Lower leg skin (tissue), 4 donors: Measurements from ENCODE around the gene RSPH1. TPM values are rescaled to one million over a fixed set of nuclear protein-coding genes. Genes with fewer than 3 reads are reported as not detected.

Experiments
- DNase-seq, 2 donors: peaks; one replicate each; pipeline ENCODE4 v3.0.0-alpha.2; 2019; ENCODE audit warnings: low spot score in 2 of 2
- H3K4me3 ChIP-seq: fragments of 200-600 bp; sonication (generic); 2 replicates; pipeline ENCODE4 v1.5.1; 2017; ENCODE audit warnings: mild to moderate bottlenecking, low read depth; ENCODE audit not compliant: poor library complexity, severe bottlenecking
- POLR2A ChIP-seq, 2 donors: fragments of 450-650 bp; IDR thresholded peaks; one replicate each; pipeline ENCODE4 v1.6.1; 2016 to 2017; ENCODE audit warnings: antibody characterized with exemption in 2 of 2, mild to moderate bottlenecking in 1 of 2, moderate library complexity in 1 of 2
- WGBS, 2 donors: methylation state at CpG; one replicate each; pipeline ENCODE4 v1.1.5; 2018; 5-methylcytosine and 5-hydroxymethylcytosine counted together
- intact Hi-C: fragments of 100-400 bp; cut with DNase I; formaldehyde crosslinking; loops from one replicate; pipeline ENCODE4 v1.15.0; 2023; ENCODE audit warnings: low total_unique reads
- total RNA-seq, 4 donors: library from RNA; depleted of rRNA; stranded (reverse); fragments of >200 nt; gene quantifications; one replicate each; pipeline ENCODE4 v1.1.0, GENCODE V29; 2016
- TF ChIP-seq, protein P1 (sequence below), 3 donors: fragments of 450-650 bp; IDR thresholded peaks; one replicate each; pipeline ENCODE4 v1.5.1; 2016; ENCODE audit warnings: antibody characterized with exemption in 3 of 3, mild to moderate bottlenecking in 3 of 3, moderate library complexity in 2 of 3

RSPH1 gene
- total RNA-seq, 4 donors from 2014 or later = 0.34 to 3.7 (median 2.1) TPM

DNA sequence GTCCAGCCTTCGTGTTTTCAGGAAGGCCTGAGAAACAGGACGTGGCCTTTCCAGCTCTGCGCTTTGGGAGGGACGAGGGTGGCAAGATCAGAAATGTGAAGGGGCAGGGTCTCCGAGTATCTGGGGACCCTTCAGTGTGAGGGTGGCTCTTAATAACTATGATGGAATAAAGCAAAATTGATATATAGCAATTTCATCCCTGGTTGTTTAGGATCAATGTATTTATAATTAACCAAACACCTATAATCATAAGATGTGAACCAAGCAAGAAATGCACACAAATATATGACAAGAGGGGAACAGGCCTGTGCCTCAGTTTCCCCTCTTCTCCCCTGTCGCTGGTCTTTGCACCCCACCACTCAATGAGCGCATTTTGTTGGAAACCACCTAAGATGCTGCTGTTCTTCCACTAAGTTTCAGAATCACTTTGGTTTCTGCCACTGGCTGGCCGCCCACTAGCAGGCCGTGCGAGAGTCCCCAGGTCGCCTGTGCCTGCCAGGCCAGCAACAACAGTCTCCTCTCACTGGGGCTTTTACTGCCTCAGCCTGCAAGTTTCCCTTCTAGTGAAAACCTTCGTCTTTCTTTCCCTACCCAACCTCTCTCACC is 55.7 kb downstream of the RSPH1 start:
- DNase-seq = no peak
- intact Hi-C loops = loop anchor here (10.0 kb wide), 1 partner anchor 125 kb away; the partner anchor contains the start of gene TFF3
- 85 to 86% methylated on average over 12 of the region's 12 CpGs for WGBS, 2 donors
- TF ChIP-seq, protein P1, sequence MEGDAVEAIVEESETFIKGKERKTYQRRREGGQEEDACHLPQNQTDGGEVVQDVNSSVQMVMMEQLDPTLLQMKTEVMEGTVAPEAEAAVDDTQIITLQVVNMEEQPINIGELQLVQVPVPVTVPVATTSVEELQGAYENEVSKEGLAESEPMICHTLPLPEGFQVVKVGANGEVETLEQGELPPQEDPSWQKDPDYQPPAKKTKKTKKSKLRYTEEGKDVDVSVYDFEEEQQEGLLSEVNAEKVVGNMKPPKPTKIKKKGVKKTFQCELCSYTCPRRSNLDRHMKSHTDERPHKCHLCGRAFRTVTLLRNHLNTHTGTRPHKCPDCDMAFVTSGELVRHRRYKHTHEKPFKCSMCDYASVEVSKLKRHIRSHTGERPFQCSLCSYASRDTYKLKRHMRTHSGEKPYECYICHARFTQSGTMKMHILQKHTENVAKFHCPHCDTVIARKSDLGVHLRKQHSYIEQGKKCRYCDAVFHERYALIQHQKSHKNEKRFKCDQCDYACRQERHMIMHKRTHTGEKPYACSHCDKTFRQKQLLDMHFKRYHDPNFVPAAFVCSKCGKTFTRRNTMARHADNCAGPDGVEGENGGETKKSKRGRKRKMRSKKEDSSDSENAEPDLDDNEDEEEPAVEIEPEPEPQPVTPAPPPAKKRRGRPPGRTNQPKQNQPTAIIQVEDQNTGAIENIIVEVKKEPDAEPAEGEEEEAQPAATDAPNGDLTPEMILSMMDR (IDR thresholded peaks at IDR 0.05) = no peak
- no peak for TF ChIP-seq POLR2A (IDR thresholded peaks at IDR 0.05)
- no peak overlapping the region for H3K4me3 ChIP-seq

DNA sequence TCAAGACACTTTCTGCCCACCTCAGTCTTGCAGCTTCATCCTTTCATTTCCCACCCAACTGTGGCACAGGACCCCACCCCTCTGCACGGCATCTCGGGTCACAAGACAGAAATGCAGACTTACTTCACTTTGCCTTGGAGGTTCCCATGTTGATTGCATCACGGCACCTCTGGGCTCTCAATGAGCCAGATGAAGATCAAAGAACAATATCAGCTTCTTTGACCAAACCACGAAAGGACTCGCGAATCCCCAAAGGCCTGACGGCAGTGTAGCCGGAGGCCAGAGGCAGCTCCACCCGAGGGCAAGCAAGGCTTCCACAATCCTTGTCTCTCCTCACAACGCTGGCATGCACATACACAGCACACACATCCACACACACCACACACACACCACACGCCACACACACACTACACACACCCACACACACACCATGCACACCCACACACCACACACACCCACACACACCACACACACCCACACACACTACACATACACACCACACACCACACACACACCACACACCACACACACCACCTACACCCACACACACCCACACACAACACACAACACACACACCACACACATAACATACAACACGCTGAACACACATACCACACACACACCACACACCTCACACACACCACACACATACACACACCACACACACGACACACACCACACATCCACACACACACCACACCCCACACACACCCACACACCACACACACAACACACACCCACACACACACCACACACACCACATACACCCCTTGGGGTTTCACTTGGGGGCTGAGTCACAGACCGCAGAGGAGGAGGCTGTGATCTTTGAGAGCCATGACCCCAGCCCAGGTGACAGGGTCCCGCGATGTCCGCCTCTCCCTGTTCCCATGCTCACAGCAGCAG is 56.5 kb downstream of the RSPH1 start:
- H3K4me3 ChIP-seq = no peak overlapping the region
- WGBS, 2 donors = 67 to 70% methylated on average over 17 of the region's 17 CpGs
- no peak for DNase-seq
- TF ChIP-seq, protein P1 (IDR thresholded peaks at IDR 0.05) = no peak
- TF ChIP-seq POLR2A (IDR thresholded peaks at IDR 0.05) = no peak
- intact Hi-C loops = loop anchor here (10.0 kb wide), 1 partner anchor 125 kb away; the partner anchor contains the start of gene TFF3

DNA sequence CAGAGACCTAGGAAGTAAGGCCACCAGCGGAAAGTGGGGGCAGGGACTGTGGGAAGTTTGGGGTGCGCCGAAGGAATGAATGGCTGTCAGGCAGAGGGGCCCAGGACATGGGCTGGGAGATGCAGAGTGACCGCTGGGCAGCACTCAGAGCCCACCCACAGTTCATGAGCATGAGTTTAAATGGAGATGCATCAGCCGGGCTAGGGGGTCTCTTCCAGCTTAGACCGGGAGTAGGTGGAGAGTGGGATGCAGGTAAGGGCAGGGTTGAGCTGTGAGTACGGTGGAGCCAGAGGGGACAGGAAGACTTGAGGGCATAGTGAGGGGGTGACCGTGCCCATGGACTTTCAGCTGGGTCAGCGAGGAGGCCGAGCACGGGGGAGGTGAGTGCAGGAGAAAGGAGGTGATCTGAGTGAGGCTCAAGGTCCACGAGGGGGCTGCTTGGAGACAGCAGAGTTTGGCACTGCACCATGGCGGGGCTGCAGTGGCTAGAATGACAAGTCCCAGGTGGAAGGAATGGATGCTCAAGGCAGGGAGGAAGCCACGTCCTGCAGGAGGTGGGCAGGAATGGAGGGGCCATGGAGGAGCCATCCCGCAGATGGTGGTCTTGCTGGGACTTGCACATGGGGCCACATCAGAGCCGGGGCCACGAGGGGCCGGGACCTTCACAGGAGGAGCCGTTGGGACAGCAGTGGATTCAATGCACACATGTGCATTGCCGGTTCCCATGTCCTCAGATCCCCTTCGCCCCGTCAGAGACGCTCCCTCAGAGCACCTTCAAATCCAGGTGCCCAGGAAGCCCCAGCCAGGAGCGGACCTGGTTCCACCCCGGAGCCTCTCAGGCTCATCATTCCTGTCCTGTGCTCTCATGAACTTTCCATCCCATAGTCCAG is 57.5 kb downstream of the RSPH1 start:
- 81 to 87% methylated on average over 24 to 25 of the region's 25 CpGs for WGBS, 2 donors
- H3K4me3 ChIP-seq = no peak overlapping the region
- TF ChIP-seq, protein P1 (IDR thresholded peaks at IDR 0.05) = no peak
- TF ChIP-seq POLR2A (IDR thresholded peaks at IDR 0.05) = no peak
- no peak for DNase-seq
- intact Hi-C loops = no loop called here

DNA sequence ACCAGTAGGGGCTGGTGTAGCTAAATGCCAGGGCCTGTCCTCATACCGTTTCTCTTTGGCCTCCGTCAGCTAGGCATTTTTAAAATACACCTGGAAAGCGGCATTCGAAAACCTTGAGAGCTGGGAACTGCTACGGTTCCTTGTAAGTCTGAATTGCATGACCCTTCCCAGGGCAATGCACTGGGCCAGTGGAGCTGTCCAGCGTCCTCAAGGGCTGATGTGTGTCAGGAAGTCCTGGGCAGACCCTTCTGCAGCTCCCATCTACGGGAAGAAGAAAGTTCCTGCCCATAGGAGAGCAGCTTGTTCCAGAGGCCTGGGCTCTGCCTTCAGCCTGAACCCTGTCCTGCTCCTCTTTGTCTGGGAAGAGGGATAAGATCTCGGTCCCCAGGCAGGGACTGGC is 58.2 kb downstream of the RSPH1 start:
- DNase-seq = no peak
- no peak for TF ChIP-seq POLR2A (IDR thresholded peaks at IDR 0.05)
- TF ChIP-seq, protein P1 (IDR thresholded peaks at IDR 0.05) = no peak
- 33 to 46% methylated on average over 3 to 8 of the region's 8 CpGs for WGBS, 2 donors
- no peak overlapping the region for H3K4me3 ChIP-seq
- intact Hi-C loops = no loop called here

DNA sequence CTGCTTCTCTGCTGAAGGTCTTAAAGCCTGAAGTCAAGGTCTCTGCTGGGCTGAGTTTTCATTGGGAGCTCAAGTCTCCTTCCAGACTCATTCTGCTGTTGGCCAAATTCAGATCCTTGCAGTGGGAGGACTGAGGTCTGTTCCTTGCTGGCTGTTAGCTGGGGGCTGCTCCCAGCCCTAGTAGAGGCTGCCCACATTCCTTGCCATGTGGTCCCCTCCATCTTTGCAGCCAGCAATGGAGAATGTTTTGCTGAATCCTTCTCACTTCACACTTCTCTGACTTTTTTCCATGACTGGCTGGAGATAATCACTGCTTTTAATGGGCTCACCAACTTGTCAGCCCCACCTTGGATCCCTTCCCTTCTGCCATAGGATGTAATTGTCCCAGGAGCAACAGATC is 59.1 kb downstream of the RSPH1 start:
- DNase-seq = no peak
- TF ChIP-seq POLR2A (IDR thresholded peaks at IDR 0.05) = no peak
- intact Hi-C loops = no loop called here
- H3K4me3 ChIP-seq = no peak overlapping the region
